GM18505 (cell line): ENCODE data around the gene RYR3.

ENCODE experiments used
- ATAC-seq: cut with Tn5 transposase; IDR thresholded peaks from one replicate; pipeline ENCODE4 v1.9.1; 2021; ENCODE audit not compliant: unreplicated experiment
- POLR2A ChIP-seq: IDR thresholded peaks from 4 replicates; pipeline ENCODE4 v1.6.1; 2011; ENCODE audit warnings: borderline replicate concordance; ENCODE audit not compliant: insufficient read depth, insufficient read length; ENCODE audit errors: extremely low read depth

The RYR3 gene

GRCh38 chr15:33343275-33343674 lies 32.5 kb downstream of the RYR3 start:
- ATAC-seq: no peak
- no peak for TF ChIP-seq POLR2A

GRCh38 chr15:33344111-33344510 lies 33.3 kb downstream of the RYR3 start:
- TF ChIP-seq POLR2A: no peak
- ATAC-seq: no peak

GRCh38 chr15:33344530-33344929 lies 33.8 kb downstream of the RYR3 start:
- no peak for TF ChIP-seq POLR2A
- ATAC-seq: no peak

GRCh38 chr15:33354411-33354810 lies 43.6 kb downstream of the RYR3 start:
- ATAC-seq: no peak
- TF ChIP-seq POLR2A: no peak

GRCh38 chr15:33357845-33358244 lies 47.1 kb downstream of the RYR3 start:
- no peak for ATAC-seq

GRCh38 chr15:33358306-33358705 lies 47.5 kb downstream of the RYR3 start:
- no peak for ATAC-seq
- no peak for TF ChIP-seq POLR2A

More at GRCh38 chr15:33357845-33358244, 47.1 kb downstream of the RYR3 start:
- TF ChIP-seq POLR2A: no peak

GRCh38 chr15:33360886-33361285 lies 50.1 kb downstream of the RYR3 start:
- no peak for TF ChIP-seq POLR2A
- ATAC-seq: no peak

- ATAC-seq: no peak
- TF ChIP-seq POLR2A: no peak
Observed at GRCh38 chr15:33369941-33370622, 59.3 kb downstream of the RYR3 start.

GRCh38 chr15:33370623-33371020 lies 59.9 kb downstream of the RYR3 start:
- no peak for TF ChIP-seq POLR2A

GRCh38 chr15:33371159-33371558 lies 60.4 kb downstream of the RYR3 start:
- TF ChIP-seq POLR2A: no peak

More at GRCh38 chr15:33370623-33371020, 59.9 kb downstream of the RYR3 start:
- no peak for ATAC-seq

GRCh38 chr15:33374226-33374914 lies 63.6 kb downstream of the RYR3 start:
- no peak for TF ChIP-seq POLR2A
- ATAC-seq: no peak

More at GRCh38 chr15:33371159-33371558, 60.4 kb downstream of the RYR3 start:
- no peak for ATAC-seq

GRCh38 chr15:33375236-33375635 lies 64.5 kb downstream of the RYR3 start:
- no peak for ATAC-seq
- no peak for TF ChIP-seq POLR2A

- no peak for TF ChIP-seq POLR2A
- no peak for ATAC-seq
Observed at GRCh38 chr15:33377204-33377603, 66.4 kb downstream of the RYR3 start.

GRCh38 chr15:33378866-33379480 lies 68.2 kb downstream of the RYR3 start:
- TF ChIP-seq POLR2A: no peak
- no peak for ATAC-seq
